22Rv1 (cell line): Measurements from ENCODE around the gene SPDYE9.
"Not testable (repeated sequence)": the region's sequence is repeated elsewhere in the genome, so short reads cannot be mapped to it uniquely, and the experiment has no call there.

Experiments
- H3K27ac ChIP-seq: fragments of 450-650 bp; 2 replicates; pipeline ENCODE4 v1.5.1; 2017

Gene SPDYE9, protein sequence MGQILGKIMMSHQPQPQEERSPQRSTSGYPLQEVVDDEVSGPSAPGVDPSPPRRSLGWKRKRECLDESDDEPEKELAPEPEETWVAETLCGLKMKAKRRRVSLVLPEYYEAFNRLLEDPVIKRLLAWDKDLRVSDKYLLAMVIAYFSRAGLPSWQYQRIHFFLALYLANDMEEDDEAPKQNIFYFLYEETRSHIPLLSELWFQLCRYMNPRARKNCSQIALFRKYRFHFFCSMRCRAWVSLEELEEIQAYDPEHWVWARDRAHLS

DNA sequence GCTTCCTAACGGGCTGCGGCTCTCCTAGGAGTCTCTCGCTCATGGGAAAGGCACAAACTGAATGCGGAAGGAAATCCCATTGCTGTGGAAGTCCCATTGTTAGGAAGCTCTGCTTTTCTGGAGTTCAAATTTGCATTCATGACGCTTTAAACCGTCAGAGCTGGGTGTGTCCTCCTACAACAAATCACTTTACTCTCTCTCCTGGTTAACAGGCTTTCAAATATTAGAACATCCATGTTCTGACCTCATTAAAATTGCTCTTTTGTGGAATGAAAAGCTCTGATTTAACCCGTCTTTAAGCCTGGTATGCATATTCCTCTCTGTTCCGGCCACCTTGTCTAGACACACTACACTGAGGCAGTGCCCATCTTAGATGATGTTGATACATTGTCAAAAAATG lies at the start of gene SPDYE9:
SPDYE9 (minus strand) TSS at position 101 of the 400 bp plus-strand sequence. CDS start 1,800 bp downstream, outside the sequence.
- H3K27ac ChIP-seq = not testable (repeated sequence)

GRCh38 chr7:73134866-73135265 lies 49.0 kb upstream of the SPDYE9 start:
- H3K27ac ChIP-seq = not testable (repeated sequence)

GRCh38 chr7:73132651-73133217 lies 46.9 kb upstream of the SPDYE9 start:
- H3K27ac ChIP-seq = not testable (repeated sequence)

DNA sequence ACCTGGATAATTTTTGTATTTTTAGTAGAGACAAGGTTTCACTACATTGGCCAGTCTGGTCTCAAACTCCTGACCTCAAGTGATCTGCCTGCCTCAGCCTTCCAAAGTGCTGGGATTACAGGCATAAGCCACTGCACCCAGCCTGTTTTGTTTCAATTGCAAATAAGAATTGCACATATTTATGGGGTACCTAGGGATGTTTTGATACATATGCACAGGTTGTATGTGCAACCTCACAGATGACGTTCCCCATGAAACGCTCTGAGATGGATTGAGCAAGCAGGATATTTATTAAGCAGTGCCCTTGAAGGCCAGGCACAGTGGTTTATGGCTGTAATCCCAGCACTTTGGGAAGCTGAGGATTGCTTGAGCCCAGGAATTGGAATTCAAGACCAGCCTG lies 44.8 kb upstream of the SPDYE9 start:
- H3K27ac ChIP-seq = not testable (repeated sequence)

DNA sequence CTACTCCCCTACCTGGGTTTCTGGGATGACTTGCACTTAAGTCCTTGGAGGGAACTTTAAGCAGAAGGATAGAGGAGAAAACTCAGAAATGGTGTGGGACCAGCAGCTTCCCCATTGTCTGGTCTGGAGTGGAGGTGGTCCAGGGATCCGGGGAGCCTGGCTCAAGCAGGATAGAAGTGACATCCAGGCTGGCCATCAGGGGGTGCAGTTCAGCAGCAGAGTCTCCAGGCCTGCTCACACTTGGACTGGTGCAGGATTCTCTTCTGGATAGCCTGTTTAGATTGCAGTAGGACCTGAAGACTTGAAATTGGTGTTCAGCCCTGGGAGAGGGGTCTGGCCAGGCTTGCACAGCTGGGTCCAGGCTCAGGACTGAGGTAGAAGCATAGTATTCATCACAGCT lies 38.3 kb upstream of the SPDYE9 start:
- H3K27ac ChIP-seq = not testable (repeated sequence)

DNA sequence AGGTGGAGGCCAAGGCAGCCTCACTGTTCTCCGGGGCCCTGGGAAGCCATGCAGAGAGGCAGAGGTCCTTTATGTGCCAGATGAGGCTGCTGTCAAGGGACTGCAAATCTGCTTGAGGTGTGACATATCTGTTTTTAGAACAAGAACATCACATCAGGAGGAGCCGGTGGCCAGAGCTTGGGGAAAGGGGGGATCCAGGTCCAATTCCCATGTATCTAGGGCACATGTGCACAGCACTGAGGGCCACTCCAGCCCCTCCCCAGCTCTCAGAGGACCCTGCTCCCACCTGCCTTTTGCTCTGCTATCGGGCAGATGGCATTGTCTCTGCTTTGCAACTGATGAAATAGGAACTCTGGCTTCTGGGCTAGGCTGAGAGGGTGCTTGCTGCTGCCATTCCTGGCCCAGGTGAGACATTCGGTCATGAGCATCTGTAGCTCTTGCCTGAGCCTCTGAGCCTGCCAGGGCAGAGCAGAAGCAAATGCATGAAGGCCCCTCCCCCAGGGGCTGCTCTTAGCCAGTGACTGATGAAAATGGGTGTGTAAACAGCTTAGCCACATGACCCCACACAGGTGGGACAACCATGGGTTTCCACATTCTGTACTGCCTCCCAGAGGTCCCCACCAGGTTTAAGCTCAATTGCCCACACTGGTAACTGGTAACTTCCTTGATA lies 37.1 kb upstream of the SPDYE9 start:
- H3K27ac ChIP-seq = not testable (repeated sequence)

- H3K27ac ChIP-seq = not testable (repeated sequence)
Measured at GRCh38 chr7:73118155-73118554, 32.3 kb upstream of the SPDYE9 start.

DNA sequence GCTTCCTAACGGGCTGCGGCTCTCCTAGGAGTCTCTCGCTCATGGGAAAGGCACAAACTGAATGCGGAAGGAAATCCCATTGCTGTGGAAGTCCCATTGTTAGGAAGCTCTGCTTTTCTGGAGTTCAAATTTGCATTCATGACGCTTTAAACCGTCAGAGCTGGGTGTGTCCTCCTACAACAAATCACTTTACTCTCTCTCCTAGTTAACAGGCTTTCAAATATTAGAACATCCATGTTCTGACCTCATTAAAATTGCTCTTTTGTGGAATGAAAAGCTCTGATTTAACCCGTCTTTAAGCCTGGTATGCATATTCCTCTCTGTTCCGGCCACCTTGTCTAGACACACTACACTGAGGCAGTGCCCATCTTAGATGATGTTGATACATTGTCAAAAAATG lies 28.0 kb downstream of the SPDYE9 start, which contains the start of gene SPDYE11:
SPDYE11 (minus strand) TSS at position 101 of the 400 bp plus-strand sequence. CDS start 1,800 bp downstream, outside the sequence.
- not testable (repeated sequence) for H3K27ac ChIP-seq

- H3K27ac ChIP-seq = not testable (repeated sequence)
Measured at GRCh38 chr7:73029666-73030065, 56.2 kb downstream of the SPDYE9 start, which contains the start of gene SPDYE8. SPDYE8 (minus strand) TSS chr7:73029766; CDS start chr7:73027966, 1,800 bp downstream.
